Esophagus muscularis mucosa (tissue), 3 donors: ENCODE measurements around the gene TRIM33.

Experiments
- POLR2A ChIP-seq: fragments of 450-650 bp; IDR thresholded peaks from one replicate; pipeline ENCODE4 v1.6.1; 2017; ENCODE audit warnings: antibody characterized with exemption, moderate library complexity, mild to moderate bottlenecking, low read depth
- TF ChIP-seq, protein P1 (sequence below), 3 experiments: fragments of 200-600 bp in 2 of 3; fragments of 450-650 bp in 1 of 3; sonication (generic) in 2 of 3; IDR thresholded peaks; one replicate each; pipeline ENCODE4 v1.5.1; 2017 to 2019; ENCODE audit warnings: antibody characterized with exemption in 3 of 3, mild to moderate bottlenecking in 2 of 3, moderate library complexity in 1 of 3

GRCh38 chr1:114495486-114495885, 15.5 kb downstream of the TRIM33 start:
- TF ChIP-seq, protein P1, sequence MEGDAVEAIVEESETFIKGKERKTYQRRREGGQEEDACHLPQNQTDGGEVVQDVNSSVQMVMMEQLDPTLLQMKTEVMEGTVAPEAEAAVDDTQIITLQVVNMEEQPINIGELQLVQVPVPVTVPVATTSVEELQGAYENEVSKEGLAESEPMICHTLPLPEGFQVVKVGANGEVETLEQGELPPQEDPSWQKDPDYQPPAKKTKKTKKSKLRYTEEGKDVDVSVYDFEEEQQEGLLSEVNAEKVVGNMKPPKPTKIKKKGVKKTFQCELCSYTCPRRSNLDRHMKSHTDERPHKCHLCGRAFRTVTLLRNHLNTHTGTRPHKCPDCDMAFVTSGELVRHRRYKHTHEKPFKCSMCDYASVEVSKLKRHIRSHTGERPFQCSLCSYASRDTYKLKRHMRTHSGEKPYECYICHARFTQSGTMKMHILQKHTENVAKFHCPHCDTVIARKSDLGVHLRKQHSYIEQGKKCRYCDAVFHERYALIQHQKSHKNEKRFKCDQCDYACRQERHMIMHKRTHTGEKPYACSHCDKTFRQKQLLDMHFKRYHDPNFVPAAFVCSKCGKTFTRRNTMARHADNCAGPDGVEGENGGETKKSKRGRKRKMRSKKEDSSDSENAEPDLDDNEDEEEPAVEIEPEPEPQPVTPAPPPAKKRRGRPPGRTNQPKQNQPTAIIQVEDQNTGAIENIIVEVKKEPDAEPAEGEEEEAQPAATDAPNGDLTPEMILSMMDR (IDR thresholded peaks at IDR 0.05), result no peak
- TF ChIP-seq POLR2A, result no peak
